Activated CD4-positive, alpha-beta T cell treated with anti-CD3 and anti-CD28 coated beads for 36 hours (primary cell): Measurements from ENCODE around the gene MFAP2. TPM values are rescaled to one million over a fixed set of nuclear protein-coding genes. Genes with fewer than 3 reads are reported as not detected.
A peak's percentile ranks its signal among the peaks of the same experiment; 100 is the strongest.

Source experiments
- ATAC-seq: fragments of 200-7000 bp; cut with Tn5 transposase; one replicate; pipeline ENCODE4 v1.10.0; 2021; ENCODE audit warnings: mild to moderate bottlenecking, moderate library complexity
- CTCF ChIA-PET: fragments of 350-600 bp; sonication (Branson Sonifier 250); formaldehyde crosslinking; loops from one replicate; lab custom pipeline; 2021; ENCODE audit warnings: antibody characterized with exemption; lab: Charles Lee
- POLR2A ChIA-PET: fragments of 350-600 bp; sonication (Branson Sonifier 250); formaldehyde crosslinking; loops from one replicate; lab custom pipeline; 2021; ENCODE audit warnings: antibody characterized with exemption, inconsistent platforms; lab: Charles Lee
- DNase-seq: peaks from one replicate; pipeline ENCODE4 v3.0.0-alpha.2; 2020
- H3K27ac Mint-ChIP-seq: one replicate; pipeline ENCODE4 v1.8.0; 2021; ENCODE audit warnings: mixed read lengths
- H3K27me3 Mint-ChIP-seq: one replicate; pipeline ENCODE4 v1.8.0; 2021; ENCODE audit warnings: mixed read lengths
- H3K36me3 Mint-ChIP-seq: one replicate; pipeline ENCODE4 v1.8.0; 2021; ENCODE audit warnings: low read depth, mixed read lengths
- H3K4me1 Mint-ChIP-seq: one replicate; pipeline ENCODE4 v1.8.0; 2021; ENCODE audit warnings: mixed read lengths
- H3K4me3 Mint-ChIP-seq: one replicate; pipeline ENCODE4 v1.8.0; 2021; ENCODE audit warnings: mild to moderate bottlenecking, moderate library complexity, mixed read lengths
- H3K9me3 Mint-ChIP-seq: one replicate; pipeline ENCODE4 v1.8.0; 2021; ENCODE audit warnings: low read depth, mixed read lengths
- intact Hi-C, 2 experiments: fragments of 100-400 bp; cut with DNase I in 1 of 2; cut with micrococcal nuclease in 1 of 2; formaldehyde crosslinking; loops; one replicate each; pipeline versions ENCODE4 v1.14.2 to v1.15.1; 2022 to 2024; cut with DNase I, micrococcal nuclease
- total RNA-seq, 2 experiments: library from RNA; stranded (reverse); gene quantifications; one replicate each; pipeline ENCODE4 v1.2.3, GENCODE V29; 2021

The MFAP2 gene
- total RNA-seq, 2 experiments from 2014 or later = not detected

- ChIA-PET POLR2A (no interaction called here), CTCF (no interaction called here)
- Mint-ChIP-seq H3K36me3 (peaks cover 18% of the 10 kb centered on the region), H3K27ac (no peak overlapping the region), H3K4me3 (no peak overlapping the region), H3K27me3 (no peaks in the 10 kb centered on the region), H3K4me1 (no peaks in the 10 kb centered on the region), H3K9me3 (no peaks in the 10 kb centered on the region)
- intact Hi-C loops = no loop called here
- DNase-seq (no peak), ATAC-seq (no peak)
Observed at GRCh38 chr1:16991571-16991970, 11.2 kb upstream of the MFAP2 start.

GRCh38 chr1:16989676-16990391 is 9.4 kb upstream of the MFAP2 start:
- Mint-ChIP-seq H3K4me3 (no peak overlapping the region), H3K27me3 (no peaks in the 10 kb centered on the region), H3K36me3 (peaks cover 20% of the 10 kb centered on the region), H3K27ac (no peak overlapping the region), H3K9me3 (no peaks in the 10 kb centered on the region), H3K4me1 (no peaks in the 10 kb centered on the region)
- ATAC-seq = no peak
- ChIA-PET POLR2A (interaction anchor here (0.5 to 0.6 kb wide), 2 partner anchors 23 to 446 kb away, joined by 3 to 5 read pairs; no protein-coding TSS in a partner anchor), CTCF (interaction anchor here (0.5 to 0.7 kb wide), 2 partner anchors 26 to 38 kb away, joined by 3 read pairs; no protein-coding TSS in a partner anchor)
- DNase-seq = no peak
- intact Hi-C loops = no loop called here

- H3K27me3 Mint-ChIP-seq = peaks cover 2% of the 10 kb centered on the region
- H3K36me3 Mint-ChIP-seq = peaks cover 19% of the 10 kb centered on the region
- H3K4me3 Mint-ChIP-seq = no peak overlapping the region
- H3K4me1 Mint-ChIP-seq = no peaks in the 10 kb centered on the region
- H3K27ac Mint-ChIP-seq = no peak overlapping the region
- H3K9me3 Mint-ChIP-seq = no peaks in the 10 kb centered on the region
- ChIA-PET CTCF (no interaction called here), POLR2A (no interaction called here)
- ATAC-seq (no peak), DNase-seq (no peak)
- intact Hi-C loops = no loop called here
Observed at GRCh38 chr1:16988210-16988609, 7.8 kb upstream of the MFAP2 start.

GRCh38 chr1:16986962-16987361 is 6.5 kb upstream of the MFAP2 start:
- ChIA-PET POLR2A (no interaction called here), CTCF (interaction anchor here (0.9 kb wide), 1 partner anchor 32 kb away, joined by 3 read pairs; no protein-coding TSS in a partner anchor)
- H3K27me3 Mint-ChIP-seq = peaks cover 4% of the 10 kb centered on the region
- peaks cover 19% of the 10 kb centered on the region for H3K36me3 Mint-ChIP-seq
- H3K9me3 Mint-ChIP-seq = no peaks in the 10 kb centered on the region
- DNase-seq = no peak
- intact Hi-C loops = no loop called here
- no peak overlapping the region for H3K27ac Mint-ChIP-seq
- H3K4me1 Mint-ChIP-seq = no peaks in the 10 kb centered on the region
- no peak for ATAC-seq
- no peak overlapping the region for H3K4me3 Mint-ChIP-seq

GRCh38 chr1:16986560-16986959 is 6.1 kb upstream of the MFAP2 start:
- intact Hi-C loops = no loop called here
- CTCF ChIA-PET = interaction anchor here (0.9 kb wide), 1 partner anchor 33 kb away, joined by 3 read pairs; no protein-coding TSS in a partner anchor
- no peak overlapping the region for H3K27ac Mint-ChIP-seq
- no peak for ATAC-seq
- DNase-seq = no peak
- POLR2A ChIA-PET = no interaction called here
- H3K36me3 Mint-ChIP-seq = peaks cover 19% of the 10 kb centered on the region
- peaks cover 4% of the 10 kb centered on the region for H3K27me3 Mint-ChIP-seq
- no peaks in the 10 kb centered on the region for H3K4me1 Mint-ChIP-seq
- no peak overlapping the region for H3K4me3 Mint-ChIP-seq
- H3K9me3 Mint-ChIP-seq = no peaks in the 10 kb centered on the region

GRCh38 chr1:16986113-16986512 is 5.7 kb upstream of the MFAP2 start:
- CTCF ChIA-PET = interaction anchor here (0.9 kb wide), 1 partner anchor 33 kb away, joined by 3 read pairs; no protein-coding TSS in a partner anchor

GRCh38 chr1:16984717-16985116 is 4.3 kb upstream of the MFAP2 start:
- CTCF ChIA-PET = no interaction called here
- intact Hi-C loops = no loop called here
- Mint-ChIP-seq H3K4me1 (peaks cover 13% of the 10 kb centered on the region), H3K27me3 (peaks cover 14% of the 10 kb centered on the region), H3K27ac (no peak overlapping the region), H3K36me3 (peaks cover 15% of the 10 kb centered on the region), H3K4me3 (no peak overlapping the region), H3K9me3 (no peaks in the 10 kb centered on the region)
- POLR2A ChIA-PET = no interaction called here
- ATAC-seq (no peak), DNase-seq (no peak)

More at GRCh38 chr1:16986113-16986512, 5.7 kb upstream of the MFAP2 start:
- DNase-seq (no peak), ATAC-seq (no peak)
- intact Hi-C loops = no loop called here
- H3K27ac Mint-ChIP-seq = no peak overlapping the region
- no peaks in the 10 kb centered on the region for H3K9me3 Mint-ChIP-seq
- H3K36me3 Mint-ChIP-seq = peaks cover 19% of the 10 kb centered on the region
- no peak overlapping the region for H3K4me3 Mint-ChIP-seq
- peaks cover 4% of the 10 kb centered on the region for H3K4me1 Mint-ChIP-seq
- POLR2A ChIA-PET = no interaction called here
- peaks cover 9% of the 10 kb centered on the region for H3K27me3 Mint-ChIP-seq

GRCh38 chr1:16983649-16984048 is 3.2 kb upstream of the MFAP2 start:
- peaks cover 13% of the 10 kb centered on the region for H3K4me1 Mint-ChIP-seq
- no peak overlapping the region for H3K27ac Mint-ChIP-seq
- peaks cover 15% of the 10 kb centered on the region for H3K36me3 Mint-ChIP-seq
- ATAC-seq (no peak), DNase-seq (no peak)
- peaks cover 16% of the 10 kb centered on the region for H3K27me3 Mint-ChIP-seq
- H3K4me3 Mint-ChIP-seq = no peak overlapping the region
- intact Hi-C loops = no loop called here
- ChIA-PET CTCF (interaction anchor here (0.6 kb wide), 1 partner anchor 474 kb away, joined by 3 read pairs; no protein-coding TSS in a partner anchor), POLR2A (no interaction called here)
- H3K9me3 Mint-ChIP-seq = no peaks in the 10 kb centered on the region

- no peak overlapping the region for H3K4me3 Mint-ChIP-seq
- H3K9me3 Mint-ChIP-seq = no peaks in the 10 kb centered on the region
- intact Hi-C loops = no loop called here
- DNase-seq (no peak), ATAC-seq (no peak)
- no peak overlapping the region for H3K27ac Mint-ChIP-seq
- CTCF ChIA-PET = no interaction called here
- H3K27me3 Mint-ChIP-seq = peaks cover 16% of the 10 kb centered on the region
- POLR2A ChIA-PET = no interaction called here
- peaks cover 12% of the 10 kb centered on the region for H3K36me3 Mint-ChIP-seq
- peaks cover 13% of the 10 kb centered on the region for H3K4me1 Mint-ChIP-seq
Observed at GRCh38 chr1:16982902-16983301, 2.5 kb upstream of the MFAP2 start.

- POLR2A ChIA-PET = interaction anchor here (0.7 kb wide), 1 partner anchor 11 kb away, joined by 4 read pairs; no protein-coding TSS in a partner anchor
- CTCF ChIA-PET = interaction anchor here (1.2 kb wide), 1 partner anchor 21 kb away, joined by 3 read pairs; no protein-coding TSS in a partner anchor
Observed at GRCh38 chr1:16981269-16981849, 939 bp upstream of the MFAP2 start.

GRCh38 chr1:16979475-16980327 is 719 bp downstream of the MFAP2 start:
- intact Hi-C loops = no loop called here
- Mint-ChIP-seq H3K4me1 (peaks cover 13% of the 10 kb centered on the region), H3K27me3 (peaks cover 16% of the 10 kb centered on the region), H3K36me3 (no peaks in the 10 kb centered on the region), H3K9me3 (no peaks in the 10 kb centered on the region), H3K4me3 (no peak overlapping the region), H3K27ac (no peak overlapping the region)
- ATAC-seq (no peak), DNase-seq (no peak)
- POLR2A ChIA-PET = no interaction called here
- CTCF ChIA-PET = interaction anchor here (2.2 kb wide), 1 partner anchor 20 kb away, joined by 8 read pairs; no protein-coding TSS in a partner anchor

More at GRCh38 chr1:16981269-16981849, 939 bp upstream of the MFAP2 start:
- peak overlapping the region; percentile 16 for H3K4me3 Mint-ChIP-seq
- ATAC-seq = no peak
- H3K27ac Mint-ChIP-seq = no peak overlapping the region
- H3K36me3 Mint-ChIP-seq = peaks cover 6% of the 10 kb centered on the region
- peaks cover 16% of the 10 kb centered on the region for H3K27me3 Mint-ChIP-seq
- H3K9me3 Mint-ChIP-seq = no peaks in the 10 kb centered on the region
- no peak for DNase-seq
- peaks cover 13% of the 10 kb centered on the region for H3K4me1 Mint-ChIP-seq
- intact Hi-C loops = no loop called here
